Smooth muscle cell of the brain vasculature (primary cell): ENCODE measurements around the gene ENTPD2.

ENCODE experiments used
- DNase-seq: peaks from one replicate; pipeline ENCODE4 v3.0.0-alpha.2; 2012; ENCODE audit warnings: low read depth, low spot score

The ENTPD2 gene

DNA sequence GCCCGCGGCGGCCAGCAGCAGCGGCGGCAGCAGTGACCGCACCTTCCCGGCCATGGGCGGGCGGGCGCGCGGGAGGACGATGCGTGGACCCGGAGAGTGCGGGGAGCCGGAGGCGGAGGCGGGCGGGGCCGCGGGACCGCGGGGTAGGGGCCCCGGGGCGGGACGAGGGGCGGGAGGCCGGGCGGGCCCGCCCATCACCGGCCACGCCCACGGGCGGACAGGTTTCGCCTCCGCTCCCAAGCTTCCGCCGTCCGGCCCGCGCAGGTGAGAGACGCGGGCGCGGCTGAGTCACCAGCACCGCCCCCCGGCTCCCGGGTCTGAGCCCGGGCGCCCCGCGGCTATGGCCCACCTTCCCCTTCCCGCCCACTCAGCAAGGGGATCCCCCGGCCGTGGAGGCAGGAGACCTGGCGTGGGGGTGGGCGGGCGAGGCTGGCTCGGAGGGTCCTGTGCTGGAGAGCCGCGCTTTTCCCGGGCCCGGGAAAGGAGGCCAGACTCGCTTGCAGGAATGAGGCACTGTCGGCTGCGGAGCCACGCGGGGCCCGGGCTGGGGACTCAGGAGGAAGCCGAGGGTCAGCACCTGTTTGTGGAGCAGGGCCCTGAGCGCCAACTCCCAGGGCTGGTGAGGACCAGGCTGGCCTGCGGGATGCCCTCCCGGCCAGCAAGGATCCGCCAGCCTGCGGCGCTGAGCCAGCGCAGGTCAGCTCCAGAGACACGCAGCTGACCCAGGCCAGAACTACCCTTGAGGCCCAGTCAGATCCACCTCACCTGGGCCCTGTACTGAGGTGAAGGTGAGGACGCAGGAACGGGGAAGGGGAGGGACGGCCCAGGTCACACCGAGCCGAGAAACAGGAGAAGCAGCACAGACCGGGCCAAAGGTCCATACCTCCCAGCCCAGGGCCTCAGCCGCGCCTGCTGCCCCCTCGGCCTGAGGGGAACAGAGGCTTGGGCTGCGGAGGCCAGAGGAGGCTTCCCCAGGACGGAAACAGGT, at the start of gene ENTPD2:
TSS of gene ENTPD2 (minus strand) at position 118 of the 988 bp plus-strand sequence. CDS start at position 54, 64 bp downstream.
- no peak for DNase-seq

DNA sequence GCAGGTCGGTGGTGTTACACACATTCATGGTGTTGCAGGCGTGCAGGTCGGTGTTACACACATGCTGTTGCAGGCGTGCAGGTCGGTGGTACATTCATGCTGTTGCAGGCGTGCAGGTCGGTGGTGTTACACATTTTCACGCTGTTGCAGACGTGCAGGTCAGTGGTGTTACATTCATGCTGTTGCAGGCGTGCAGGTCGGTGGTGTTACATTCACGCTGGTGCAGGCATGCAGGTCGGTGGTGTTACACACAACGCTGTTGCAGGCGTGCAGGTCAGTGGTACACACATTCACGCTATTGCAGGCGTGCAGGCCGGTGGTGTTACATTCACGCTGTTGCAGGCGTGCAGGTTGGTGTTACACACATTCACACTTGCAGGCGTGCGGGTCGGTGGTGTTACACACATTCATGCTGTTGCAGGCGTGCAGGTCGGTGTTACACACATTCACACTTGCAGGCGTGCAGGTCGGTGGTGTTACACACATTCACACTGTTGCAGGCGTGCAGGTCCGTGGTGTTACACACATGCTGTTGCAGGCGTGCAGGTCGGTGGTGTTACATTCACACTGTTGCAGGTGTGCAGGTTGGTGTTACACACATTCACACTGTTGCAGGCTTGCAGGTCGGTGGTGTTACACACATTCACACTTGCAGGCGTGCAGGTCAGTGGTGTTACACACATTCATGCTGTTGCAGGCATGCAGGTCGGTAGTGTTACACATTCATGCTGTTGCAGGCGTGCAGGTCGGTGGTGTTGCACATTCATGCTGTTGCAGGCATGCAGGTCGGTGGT, 49.5 kb upstream of the ENTPD2 start:
- DNase-seq: no peak

GRCh38 chr9:137099231-137099630, 45.4 kb upstream of the ENTPD2 start:
- no peak for DNase-seq

GRCh38 chr9:137097761-137098462, 44.1 kb upstream of the ENTPD2 start:
- DNase-seq: no peak

DNA sequence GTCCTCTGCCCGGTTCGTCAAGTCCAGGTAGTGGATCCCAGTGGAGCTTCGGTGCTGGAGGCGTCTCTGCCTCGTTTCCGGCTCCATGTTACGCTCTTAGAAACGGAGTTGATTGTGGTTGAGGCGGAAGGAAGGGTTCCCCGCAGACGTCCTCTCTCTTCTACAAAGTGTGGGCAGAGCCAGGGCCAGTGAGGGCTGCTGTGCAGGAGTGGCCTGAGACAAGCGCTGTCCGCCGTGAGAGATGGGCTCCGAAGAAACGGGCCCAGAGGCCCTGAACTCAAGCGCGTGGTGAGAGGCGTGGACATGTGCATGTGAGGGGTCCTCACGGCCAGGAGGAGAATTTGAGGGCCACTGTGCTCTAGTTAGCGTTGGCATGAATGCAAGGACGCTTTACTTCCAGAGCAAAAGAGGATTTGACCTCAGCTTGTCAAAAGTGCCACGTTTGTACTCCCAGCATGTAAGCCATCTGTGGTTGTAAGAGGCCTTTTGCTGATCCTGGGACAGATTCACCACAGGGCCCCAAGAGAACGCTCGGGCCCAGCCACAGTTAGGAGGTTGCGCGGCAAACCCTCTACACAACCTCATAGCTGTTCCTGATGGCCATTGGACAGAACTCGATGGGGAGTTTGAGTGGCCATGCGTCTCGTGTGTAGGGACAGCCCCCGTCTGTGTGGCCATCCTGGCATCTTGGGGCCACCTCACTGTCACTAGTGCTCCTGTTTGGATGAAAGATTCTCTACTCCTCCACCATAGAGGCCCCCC, 43.1 kb upstream of the ENTPD2 start:
- DNase-seq: no peak

DNA sequence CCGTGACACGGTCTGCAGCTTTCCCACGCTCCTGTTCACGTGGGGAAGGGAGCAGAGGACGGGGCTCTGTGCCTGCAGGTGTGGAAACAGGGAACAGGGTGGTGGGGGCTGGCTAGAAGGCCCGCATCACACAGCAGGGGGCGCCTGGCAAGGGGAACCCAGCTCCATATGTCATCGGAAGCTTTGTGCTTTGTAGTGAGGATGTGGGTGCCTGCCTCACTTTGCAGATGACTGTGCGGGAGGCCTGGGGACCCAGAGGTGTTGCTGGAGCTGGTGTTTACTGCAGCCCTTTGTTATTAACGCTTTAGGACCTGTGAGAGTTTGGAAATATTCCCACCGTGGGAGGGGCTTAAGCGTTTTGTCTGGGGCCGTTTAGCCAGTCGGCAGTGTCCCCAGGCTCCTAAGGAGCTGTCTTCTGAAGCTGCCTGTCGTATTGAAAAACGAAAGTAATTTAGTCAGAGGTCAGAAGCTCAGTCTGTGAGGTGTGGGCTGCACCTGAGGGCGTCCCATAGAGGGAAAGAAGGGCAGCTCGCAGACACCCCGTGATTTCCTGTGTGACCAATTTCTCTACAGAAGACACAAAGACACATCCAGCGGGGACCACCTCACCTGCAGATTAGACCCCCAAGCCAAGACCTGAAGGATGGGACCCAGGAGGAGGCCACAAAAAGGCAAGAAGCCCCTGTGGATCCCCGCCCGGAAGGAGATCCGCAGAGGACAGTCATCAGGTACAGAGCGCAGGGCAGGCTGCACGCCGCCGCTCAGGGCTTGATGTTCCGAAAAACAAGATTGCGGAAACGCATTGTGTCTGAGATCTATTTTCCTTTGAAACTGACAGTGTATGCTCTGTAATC, 42.0 kb upstream of the ENTPD2 start:
- DNase-seq: no peak

DNA sequence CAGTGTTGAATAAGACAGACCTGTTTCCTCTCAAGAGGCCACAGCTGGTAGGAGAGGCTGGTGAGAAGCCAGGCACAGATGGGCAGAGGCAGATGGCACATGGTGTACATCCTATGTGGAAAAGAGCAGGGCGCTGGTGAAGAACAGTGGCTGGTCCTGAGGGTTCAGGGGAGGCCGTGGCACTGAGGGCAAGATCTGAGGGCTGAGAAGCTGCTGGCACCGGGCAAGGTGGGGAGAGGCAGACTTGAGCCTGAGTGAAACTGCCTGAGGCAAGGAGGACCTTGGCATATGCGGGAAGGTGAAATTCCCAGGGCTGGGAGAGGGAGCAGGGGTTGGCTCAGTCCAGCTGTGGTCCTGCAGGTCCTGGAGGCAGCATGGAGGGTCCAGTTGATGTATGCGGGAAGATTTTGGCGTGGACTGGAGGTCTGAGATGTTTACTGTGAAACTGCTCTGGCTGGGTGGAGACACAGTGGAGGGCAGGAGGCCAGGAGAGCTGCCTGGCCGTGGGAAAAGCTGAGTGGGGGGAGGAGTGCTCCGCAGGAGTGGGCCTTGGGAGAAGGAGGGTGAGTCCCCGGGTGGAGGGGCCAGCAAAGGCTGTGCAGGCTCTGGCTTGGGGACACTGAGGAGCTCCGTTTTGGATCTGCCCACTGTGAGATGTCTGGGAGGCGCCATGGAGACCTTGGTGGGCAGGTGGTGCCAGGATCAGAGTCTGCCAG, 35.5 kb upstream of the ENTPD2 start:
- DNase-seq: no peak

DNA sequence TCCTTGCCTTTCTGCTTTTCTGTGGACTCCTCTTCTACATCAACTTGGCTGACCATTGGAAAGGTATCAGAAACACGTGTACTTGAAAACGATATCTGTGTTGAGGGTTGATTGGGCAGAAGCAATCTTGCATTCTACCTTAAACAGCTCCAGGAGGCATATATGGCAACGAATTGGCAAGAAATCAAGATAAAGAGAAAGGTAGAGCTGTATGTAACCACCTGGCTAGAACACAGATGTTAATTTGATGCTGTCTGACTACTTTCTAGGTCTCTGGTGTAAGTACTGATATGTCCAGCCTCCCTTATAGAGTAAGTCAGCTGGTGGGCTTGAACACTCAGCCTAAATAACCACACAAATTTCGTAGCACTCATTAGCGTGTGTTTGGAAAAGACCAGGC, 34.3 kb upstream of the ENTPD2 start:
- DNase-seq: no peak

DNA sequence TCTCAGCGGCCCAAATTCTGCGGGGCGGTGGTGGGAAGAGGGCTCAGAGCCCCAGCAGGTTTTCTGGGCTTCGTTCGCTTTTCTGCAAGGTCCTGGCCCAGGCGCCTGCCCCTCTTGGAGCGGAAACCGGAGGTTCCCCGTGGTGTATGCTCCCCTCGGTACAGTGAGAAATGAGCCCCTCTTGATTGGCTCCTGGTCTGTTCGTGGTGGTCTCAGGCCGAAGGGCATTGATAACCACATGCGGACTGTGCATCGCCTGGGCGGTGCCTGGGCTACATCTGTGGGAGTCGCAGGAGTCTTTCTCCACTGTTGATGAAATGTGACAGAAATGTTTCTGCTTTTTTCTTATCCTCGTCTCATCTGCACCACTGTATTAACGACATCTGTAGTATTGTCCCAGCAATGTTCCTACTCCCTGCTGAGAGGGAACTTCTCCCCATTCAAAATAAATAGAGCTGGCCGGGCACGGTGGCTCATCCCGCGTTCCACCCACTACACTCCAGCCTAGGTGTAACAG, 33.6 kb upstream of the ENTPD2 start:
- no peak for DNase-seq

- DNase-seq: peak; percentile 94
These were observed 32.9 kb upstream of the ENTPD2 start, which contains the start of gene MAN1B1 for GRCh38 chr9:137086531-137087408. MAN1B1 (plus strand) TSS chr9:137086985; CDS start chr9:137087000, 15 bp downstream.

GRCh38 chr9:137085920-137086530, 32.2 kb upstream of the ENTPD2 start:
- no peak for DNase-seq

DNA sequence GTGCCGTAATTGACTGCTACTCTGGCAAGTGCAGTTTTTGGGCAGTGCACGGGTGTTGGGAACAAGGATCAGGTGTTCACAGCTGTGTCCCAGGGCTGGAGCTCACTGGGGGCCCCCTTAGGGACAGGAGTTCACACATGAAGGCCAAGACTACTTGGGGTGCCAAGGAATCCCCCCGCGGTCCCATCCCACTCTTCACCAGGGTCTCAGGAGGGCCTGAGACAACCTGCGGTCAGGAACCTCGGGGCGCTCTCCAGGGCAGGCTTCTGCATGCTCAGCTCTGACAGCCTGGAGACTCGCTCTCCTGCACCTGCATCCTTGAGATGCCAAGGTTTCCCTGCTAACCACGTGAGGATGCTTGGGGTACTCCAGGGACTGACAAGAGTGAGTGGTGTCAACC, 30.7 kb upstream of the ENTPD2 start:
- DNase-seq: no peak

DNA sequence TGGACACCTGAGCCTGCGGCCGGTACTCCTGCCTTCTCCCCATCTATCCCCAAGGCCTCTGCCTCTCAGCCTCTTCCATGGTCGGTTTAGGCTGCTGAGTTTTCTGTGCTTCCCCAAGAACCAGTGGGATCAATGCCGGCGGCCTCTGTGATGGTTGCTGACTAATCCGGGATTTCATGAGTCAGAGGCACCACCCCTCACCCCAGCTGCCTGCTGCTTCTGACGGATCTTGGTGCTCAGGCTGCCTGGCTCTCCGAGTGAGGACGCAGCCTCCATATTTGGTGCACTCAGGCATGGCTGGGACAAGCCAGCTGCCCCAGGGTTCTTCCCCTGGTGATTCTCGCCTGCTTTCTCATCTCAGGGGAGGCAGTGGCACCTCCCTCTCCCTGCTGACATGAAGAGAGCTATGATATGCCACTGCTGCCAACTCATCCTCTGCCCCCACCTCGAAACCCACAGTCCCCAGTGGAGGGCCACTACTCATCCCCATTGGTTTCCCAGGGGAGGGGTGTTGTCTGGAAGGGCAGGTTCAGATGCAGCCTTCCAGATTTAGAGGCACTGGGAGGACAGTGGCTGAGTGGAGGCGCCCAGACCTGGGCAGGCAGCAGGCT, 29.6 kb upstream of the ENTPD2 start:
- DNase-seq: peak; percentile 89

- no peak for DNase-seq
These were observed 29.0 kb upstream of the ENTPD2 start for GRCh38 chr9:137082925-137083290.

DNA sequence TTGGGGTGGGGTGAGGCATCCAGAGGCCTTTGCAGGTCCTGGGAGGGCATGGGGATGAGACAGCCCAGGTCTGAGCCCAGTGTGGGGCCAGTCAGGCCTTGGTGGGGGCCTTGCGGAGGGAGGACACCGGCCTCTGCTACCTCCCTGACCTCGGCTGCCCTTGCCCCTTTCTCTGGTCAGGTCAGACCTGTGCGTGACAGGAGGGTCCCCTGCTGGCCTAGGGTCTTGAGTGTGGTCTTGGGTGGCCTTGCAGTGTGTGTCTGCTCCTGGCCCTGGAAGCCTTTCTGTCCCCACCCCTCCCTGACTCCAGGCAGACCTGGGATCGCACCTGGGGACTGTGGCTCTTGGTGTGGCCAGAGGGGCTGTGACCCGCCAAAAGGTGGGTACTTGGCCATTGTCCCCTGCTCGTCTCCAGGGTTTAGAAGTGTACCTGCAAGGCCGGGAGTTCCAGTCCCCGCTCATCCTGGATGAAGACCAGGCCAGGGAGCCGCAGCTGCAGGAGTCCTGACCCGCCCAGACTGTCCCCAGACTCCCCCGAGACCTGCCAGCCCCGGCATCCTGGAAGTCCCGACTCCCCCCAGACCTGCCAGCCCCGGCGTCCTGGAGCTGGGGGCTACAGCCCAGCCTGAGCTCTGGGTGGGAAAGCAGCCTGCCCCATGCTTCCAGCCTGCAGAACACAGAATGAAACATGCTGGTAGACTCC, 28.5 kb upstream of the ENTPD2 start:
- no peak for DNase-seq

- no peak for DNase-seq
These were observed 26.6 kb upstream of the ENTPD2 start for GRCh38 chr9:137080260-137081122.
